KMS-11 (cell line): ENCODE data around the gene OR1A2.
"Not testable (repeated sequence)": the region's sequence is repeated elsewhere in the genome, so short reads cannot be mapped to it uniquely, and the experiment has no call there.

ENCODE experiments used
- H2AFZ ChIP-seq: fragments of 200-600 bp; sonication (generic); 2 replicates; pipeline ENCODE4 v1.6.1; 2016; ENCODE audit warnings: antibody characterized with exemption, mixed run types, low read depth
- H3K27ac ChIP-seq: fragments of 200-600 bp; sonication (generic); 2 replicates; pipeline ENCODE4 v1.6.1; 2016; ENCODE audit warnings: mild to moderate bottlenecking, mixed run types
- H3K27me3 ChIP-seq: fragments of 200-600 bp; sonication (generic); 2 replicates; pipeline ENCODE4 v1.6.1; 2017; ENCODE audit warnings: mild to moderate bottlenecking, low read depth, mixed run types, moderate library complexity; ENCODE audit not compliant: insufficient read depth
- H3K36me3 ChIP-seq: fragments of 200-600 bp; sonication (generic); 2 replicates; pipeline ENCODE4 v1.6.1; 2017; ENCODE audit warnings: mild to moderate bottlenecking, mixed run types; ENCODE audit not compliant: insufficient read depth
- H3K4me1 ChIP-seq: fragments of 200-600 bp; sonication (generic); 2 replicates; pipeline ENCODE4 v1.6.1; 2016; ENCODE audit warnings: mild to moderate bottlenecking, low read depth, mixed run types; ENCODE audit not compliant: poor library complexity, severe bottlenecking
- H3K4me2 ChIP-seq: fragments of 200-600 bp; sonication (generic); 2 replicates; pipeline ENCODE4 v1.7.0; 2016; ENCODE audit warnings: mild to moderate bottlenecking, mixed run types
- H3K4me3 ChIP-seq: fragments of 200-600 bp; sonication (generic); IDR thresholded peaks from 2 replicates; pipeline ENCODE4 v1.6.1; 2017; ENCODE audit warnings: low read depth, low read length, mixed read lengths; ENCODE audit not compliant: insufficient read depth
- H3K79me2 ChIP-seq: fragments of 200-600 bp; sonication (generic); 2 replicates; pipeline ENCODE4 v1.6.1; 2016; ENCODE audit warnings: low read depth, mixed run types; ENCODE audit not compliant: insufficient read depth
- H3K9ac ChIP-seq: fragments of 200-600 bp; sonication (generic); 2 replicates; pipeline ENCODE4 v1.6.1; 2016; ENCODE audit warnings: mild to moderate bottlenecking, mixed run types
- H4K20me1 ChIP-seq: fragments of 200-600 bp; sonication (generic); 2 replicates; pipeline ENCODE4 v1.6.1; 2016; ENCODE audit warnings: mild to moderate bottlenecking, mixed run types; ENCODE audit not compliant: insufficient read depth
- TF ChIP-seq, protein P1 (sequence below): fragments of 200-600 bp; sonication (generic); conservative IDR thresholded peaks from 2 replicates; pipeline ENCODE4 v1.6.1; 2017; ENCODE audit warnings: low read depth, mild to moderate bottlenecking, antibody characterized with exemption, low read length, moderate library complexity, mixed read lengths

OR1A2 gene

DNA sequence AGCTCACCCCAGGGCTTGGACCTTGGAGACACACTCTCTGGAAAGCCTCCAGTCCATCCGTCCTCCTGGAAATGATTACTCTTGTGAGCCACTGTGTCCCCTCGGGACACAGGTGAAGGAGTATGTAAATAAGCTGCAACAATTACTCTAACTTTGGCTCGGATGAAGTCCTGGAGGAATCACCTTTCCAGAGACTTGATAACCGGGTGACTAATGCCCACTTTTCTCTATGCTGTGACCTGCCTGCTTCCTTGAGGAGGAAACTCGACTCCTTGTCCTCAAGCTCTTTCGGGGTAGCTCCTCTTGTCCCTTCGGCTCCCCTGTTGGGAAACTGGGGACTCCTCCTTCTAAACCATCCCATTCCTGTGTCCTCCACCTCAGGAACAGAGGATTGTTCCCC is 10.0 kb downstream of the OR1A2 start, which contains the start of gene OR1A1:
OR1A1 (plus strand) TSS at position 301 of the 400 bp plus-strand sequence. CDS start 7,954 bp downstream, outside the sequence.
- H3K27ac ChIP-seq: no peak within 1 kb of the TSS
- H3K4me2 ChIP-seq: no peak within 1 kb of the TSS
- H3K27me3 ChIP-seq: no peaks in the 10 kb centered on the region
- H3K79me2 ChIP-seq: no peaks in the 10 kb centered on the region
- no peak within 1 kb of the TSS for H2AFZ ChIP-seq
- H4K20me1 ChIP-seq: no peaks in the 10 kb centered on the region
- no peaks in the 10 kb centered on the region for H3K4me1 ChIP-seq
- TF ChIP-seq, protein P1, sequence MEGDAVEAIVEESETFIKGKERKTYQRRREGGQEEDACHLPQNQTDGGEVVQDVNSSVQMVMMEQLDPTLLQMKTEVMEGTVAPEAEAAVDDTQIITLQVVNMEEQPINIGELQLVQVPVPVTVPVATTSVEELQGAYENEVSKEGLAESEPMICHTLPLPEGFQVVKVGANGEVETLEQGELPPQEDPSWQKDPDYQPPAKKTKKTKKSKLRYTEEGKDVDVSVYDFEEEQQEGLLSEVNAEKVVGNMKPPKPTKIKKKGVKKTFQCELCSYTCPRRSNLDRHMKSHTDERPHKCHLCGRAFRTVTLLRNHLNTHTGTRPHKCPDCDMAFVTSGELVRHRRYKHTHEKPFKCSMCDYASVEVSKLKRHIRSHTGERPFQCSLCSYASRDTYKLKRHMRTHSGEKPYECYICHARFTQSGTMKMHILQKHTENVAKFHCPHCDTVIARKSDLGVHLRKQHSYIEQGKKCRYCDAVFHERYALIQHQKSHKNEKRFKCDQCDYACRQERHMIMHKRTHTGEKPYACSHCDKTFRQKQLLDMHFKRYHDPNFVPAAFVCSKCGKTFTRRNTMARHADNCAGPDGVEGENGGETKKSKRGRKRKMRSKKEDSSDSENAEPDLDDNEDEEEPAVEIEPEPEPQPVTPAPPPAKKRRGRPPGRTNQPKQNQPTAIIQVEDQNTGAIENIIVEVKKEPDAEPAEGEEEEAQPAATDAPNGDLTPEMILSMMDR: no peak
- no peak within 1 kb of the TSS for H3K9ac ChIP-seq
- no peak within 1 kb of the TSS for H3K4me3 ChIP-seq
- H3K36me3 ChIP-seq: no peaks in the 10 kb centered on the region

DNA sequence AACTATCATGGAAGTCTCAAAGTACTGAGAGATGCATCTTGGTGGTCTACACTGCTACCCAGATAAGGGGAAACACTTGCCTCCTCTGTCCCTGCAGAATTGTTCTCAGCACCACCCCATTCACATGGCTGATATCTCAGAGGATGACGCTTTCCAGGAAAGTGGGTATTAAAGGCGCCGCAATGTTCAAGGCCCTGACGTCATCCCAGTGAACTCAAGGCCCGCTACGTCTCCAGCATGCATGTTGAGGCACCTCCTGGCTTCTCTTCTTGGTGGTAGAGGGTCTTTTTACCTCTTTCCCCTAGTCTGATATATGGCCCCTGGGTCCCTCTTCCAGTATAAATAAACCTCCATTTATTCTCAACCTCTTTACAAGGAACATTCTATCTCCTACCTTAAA is 11.2 kb downstream of the OR1A2 start:
- H3K4me2 ChIP-seq: no peak overlapping the region
- H2AFZ ChIP-seq: no peak overlapping the region
- no peak overlapping the region for H3K27ac ChIP-seq
- no peaks in the 10 kb centered on the region for H4K20me1 ChIP-seq
- no peaks in the 10 kb centered on the region for H3K4me1 ChIP-seq
- H3K27me3 ChIP-seq: no peaks in the 10 kb centered on the region
- TF ChIP-seq, protein P1: no peak
- no peaks in the 10 kb centered on the region for H3K36me3 ChIP-seq
- no peaks in the 10 kb centered on the region for H3K79me2 ChIP-seq
- H3K4me3 ChIP-seq: no peak overlapping the region
- H3K9ac ChIP-seq: no peak overlapping the region

DNA sequence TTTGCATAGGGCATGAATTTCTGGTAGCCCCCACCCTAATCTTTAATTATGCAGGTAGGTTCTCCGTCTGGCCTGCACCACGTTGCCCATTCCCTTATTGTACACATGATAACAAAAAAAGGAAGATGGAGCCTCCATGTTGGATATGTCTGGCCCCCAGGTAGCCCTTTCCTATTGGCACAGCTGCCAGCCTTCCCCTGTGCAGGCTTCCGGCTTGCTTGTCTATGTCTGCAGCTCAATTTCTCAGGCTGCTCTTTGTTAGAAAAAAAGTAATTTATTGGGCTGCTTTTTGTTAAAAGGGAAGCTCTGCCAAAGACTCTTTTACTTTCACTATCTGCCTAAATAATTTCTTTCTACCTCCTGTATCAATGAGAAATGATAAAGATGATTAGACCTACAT is 15.7 kb downstream of the OR1A2 start:
- H3K79me2 ChIP-seq: no peaks in the 10 kb centered on the region
- TF ChIP-seq, protein P1: no peak
- no peaks in the 10 kb centered on the region for H3K4me1 ChIP-seq
- H4K20me1 ChIP-seq: no peaks in the 10 kb centered on the region
- no peaks in the 10 kb centered on the region for H3K36me3 ChIP-seq
- no peak overlapping the region for H2AFZ ChIP-seq
- 0 out of 2 replicates have a peak, but pooled peaks cover 2% of the 10 kb centered on the region for H3K27me3 ChIP-seq
- no peak overlapping the region for H3K27ac ChIP-seq
- H3K9ac ChIP-seq: no peak overlapping the region
- no peak overlapping the region for H3K4me2 ChIP-seq
- H3K4me3 ChIP-seq: no peak overlapping the region

DNA sequence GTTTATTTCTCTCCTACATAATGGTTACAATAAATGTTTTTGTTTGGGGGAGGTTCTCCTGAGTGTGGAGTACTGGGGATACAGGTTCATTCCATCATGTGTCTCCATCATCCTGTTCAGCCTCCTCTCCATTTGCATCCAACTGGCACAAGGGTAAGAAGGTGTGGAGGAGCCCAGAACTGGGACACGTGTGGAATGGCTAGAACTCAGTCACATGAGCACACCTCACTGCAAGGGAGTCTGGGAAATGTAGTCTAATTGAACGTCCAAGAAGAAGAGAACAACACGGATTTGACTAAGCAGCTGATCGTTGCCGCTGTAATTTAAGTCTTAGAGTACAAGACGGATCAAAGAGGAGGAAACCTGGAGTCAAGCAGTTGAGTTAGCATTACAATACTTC is 16.3 kb downstream of the OR1A2 start:
- H3K27me3 ChIP-seq: 0 out of 2 replicates have a peak, but pooled peaks cover 2% of the 10 kb centered on the region
- no peak overlapping the region for H3K4me3 ChIP-seq

DNA sequence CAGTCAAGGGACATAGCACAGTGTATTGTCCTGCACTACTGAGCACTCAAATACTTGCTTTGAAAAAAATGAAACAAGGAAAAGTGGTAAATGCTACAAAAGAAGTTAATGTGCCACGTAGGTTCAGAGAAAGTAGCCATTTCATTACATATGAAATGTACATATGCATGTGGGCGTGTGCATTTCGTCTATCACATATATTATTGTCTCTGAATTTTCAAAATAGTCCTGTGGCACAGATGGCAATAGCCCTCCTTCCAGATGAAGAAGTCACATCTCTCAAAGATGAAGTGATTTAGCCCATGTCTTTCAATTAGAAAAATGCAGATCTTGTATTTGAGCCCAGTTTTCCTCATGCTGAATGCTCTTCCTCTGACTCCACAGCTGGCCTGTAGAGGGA is 22.7 kb downstream of the OR1A2 start:
- not testable (repeated sequence) for H3K27ac ChIP-seq, H3K9ac ChIP-seq, H3K4me3 ChIP-seq, H4K20me1 ChIP-seq, H3K27me3 ChIP-seq, H3K4me1 ChIP-seq, H2AFZ ChIP-seq, H3K79me2 ChIP-seq, H3K36me3 ChIP-seq, H3K4me2 ChIP-seq

More for the DNA sequence above, 16.3 kb downstream of the OR1A2 start:
- no peak overlapping the region for H3K27ac ChIP-seq
- H3K4me1 ChIP-seq: no peaks in the 10 kb centered on the region
- H2AFZ ChIP-seq: no peak overlapping the region
- H3K4me2 ChIP-seq: no peak overlapping the region
- TF ChIP-seq, protein P1: no peak
- no peak overlapping the region for H3K9ac ChIP-seq
- H4K20me1 ChIP-seq: no peaks in the 10 kb centered on the region
- no peaks in the 10 kb centered on the region for H3K36me3 ChIP-seq
- no peaks in the 10 kb centered on the region for H3K79me2 ChIP-seq
